Measurements from ENCODE around the gene SH3YL1. TPM values are rescaled to one million over a fixed set of nuclear protein-coding genes. Genes with fewer than 3 reads are reported as not detected.

SH3YL1 gene
- total RNA-seq, 1 donor from 2014 or later, result 87.8 TPM

- no peak for DNase-seq
These were observed 7.7 kb downstream of the SH3YL1 start for GRCh38 chr2:256094-256493.

GRCh38 chr2:255195-255594 is 8.6 kb downstream of the SH3YL1 start:
- no peak for DNase-seq

- no peak for DNase-seq
These were observed 9.6 kb downstream of the SH3YL1 start for GRCh38 chr2:254241-254640.

- DNase-seq, result no peak
These were observed 10.6 kb downstream of the SH3YL1 start for GRCh38 chr2:253202-253638.

- DNase-seq, result no peak
These were observed 11.7 kb downstream of the SH3YL1 start for GRCh38 chr2:252001-252602.

- DNase-seq, result no peak
These were observed 14.2 kb downstream of the SH3YL1 start for GRCh38 chr2:249538-250042.

- DNase-seq, result no peak
These were observed 15.1 kb downstream of the SH3YL1 start for GRCh38 chr2:248724-249123.

GRCh38 chr2:246489-247144 is 17.2 kb downstream of the SH3YL1 start:
- DNase-seq, result no peak

- DNase-seq, result no peak
These were observed 19.3 kb downstream of the SH3YL1 start for GRCh38 chr2:244547-244946.

GRCh38 chr2:238869-239268 is 25.0 kb downstream of the SH3YL1 start:
- no peak for DNase-seq

GRCh38 chr2:238431-238830 is 25.4 kb downstream of the SH3YL1 start:
- DNase-seq, result no peak

- no peak for DNase-seq
These were observed 26.0 kb downstream of the SH3YL1 start for GRCh38 chr2:237878-238277.

- no peak for DNase-seq
These were observed 26.8 kb downstream of the SH3YL1 start for GRCh38 chr2:236993-237539.

GRCh38 chr2:234421-234820 is 29.4 kb downstream of the SH3YL1 start:
- DNase-seq, result no peak

- DNase-seq, result no peak
These were observed 30.8 kb downstream of the SH3YL1 start for GRCh38 chr2:233030-233429.

GRCh38 chr2:231521-232185 is 32.2 kb downstream of the SH3YL1 start:
- peak; percentile 38 for DNase-seq

GRCh38 chr2:228518-229278 is 35.1 kb downstream of the SH3YL1 start:
- no peak for DNase-seq

- DNase-seq, result no peak
These were observed 35.7 kb downstream of the SH3YL1 start for GRCh38 chr2:228115-228514.

- no peak for DNase-seq
These were observed 39.7 kb downstream of the SH3YL1 start for GRCh38 chr2:223971-224760.

GRCh38 chr2:223451-223850 is 40.4 kb downstream of the SH3YL1 start:
- no peak for DNase-seq

- DNase-seq, result no peak
These were observed 47.8 kb downstream of the SH3YL1 start for GRCh38 chr2:216068-216467.
